CD4-positive, alpha-beta T cell treated with Interleukin-17A for 1 hour (primary cell): ENCODE data around the gene FOXC2.

ENCODE experiments used
- DNase-seq: peaks from one replicate; pipeline ENCODE4 v3.0.0-alpha.2; 2020

FOXC2 gene

DNA sequence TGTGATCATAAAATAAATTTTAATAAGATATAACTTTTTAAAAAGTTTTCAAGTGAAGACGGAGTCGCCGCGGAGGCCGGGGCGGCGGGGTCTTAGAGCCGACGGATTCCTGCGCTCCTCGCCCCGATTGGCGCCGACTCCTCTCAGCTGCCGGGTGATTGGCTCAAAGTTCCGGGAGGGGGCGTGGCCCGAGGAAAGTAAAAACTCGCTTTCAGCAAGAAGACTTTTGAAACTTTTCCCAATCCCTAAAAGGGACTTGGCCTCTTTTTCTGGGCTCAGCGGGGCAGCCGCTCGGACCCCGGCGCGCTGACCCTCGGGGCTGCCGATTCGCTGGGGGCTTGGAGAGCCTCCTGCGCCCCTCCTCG is at the start of gene FOXC2:
Gene FOXC2 (plus strand): TSS at position 229 of the 365 bp plus-strand sequence. CDS start 507 bp downstream, outside the sequence.
- DNase-seq = peak; percentile 28

DNA sequence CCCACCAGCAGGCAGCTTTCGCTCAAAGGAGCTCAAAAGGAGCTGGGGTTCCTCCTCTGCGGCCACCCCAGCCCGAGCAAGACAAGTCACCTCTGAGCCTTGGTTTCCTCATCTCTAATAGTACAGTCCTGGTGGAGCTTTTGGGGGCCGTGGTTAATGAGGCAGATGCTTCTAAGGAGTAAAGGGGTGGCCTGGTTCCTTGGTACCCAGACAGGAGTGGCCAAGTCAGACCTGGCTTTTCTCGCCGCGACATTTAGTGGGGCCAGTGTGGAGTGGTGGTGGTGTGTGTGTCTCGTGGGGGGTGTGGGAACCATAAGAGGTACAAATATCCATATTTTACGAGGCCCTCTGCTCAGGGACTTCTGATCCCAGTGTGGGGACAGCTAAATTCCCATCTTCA is 49.6 kb upstream of the FOXC2 start:
- no peak for DNase-seq

DNA sequence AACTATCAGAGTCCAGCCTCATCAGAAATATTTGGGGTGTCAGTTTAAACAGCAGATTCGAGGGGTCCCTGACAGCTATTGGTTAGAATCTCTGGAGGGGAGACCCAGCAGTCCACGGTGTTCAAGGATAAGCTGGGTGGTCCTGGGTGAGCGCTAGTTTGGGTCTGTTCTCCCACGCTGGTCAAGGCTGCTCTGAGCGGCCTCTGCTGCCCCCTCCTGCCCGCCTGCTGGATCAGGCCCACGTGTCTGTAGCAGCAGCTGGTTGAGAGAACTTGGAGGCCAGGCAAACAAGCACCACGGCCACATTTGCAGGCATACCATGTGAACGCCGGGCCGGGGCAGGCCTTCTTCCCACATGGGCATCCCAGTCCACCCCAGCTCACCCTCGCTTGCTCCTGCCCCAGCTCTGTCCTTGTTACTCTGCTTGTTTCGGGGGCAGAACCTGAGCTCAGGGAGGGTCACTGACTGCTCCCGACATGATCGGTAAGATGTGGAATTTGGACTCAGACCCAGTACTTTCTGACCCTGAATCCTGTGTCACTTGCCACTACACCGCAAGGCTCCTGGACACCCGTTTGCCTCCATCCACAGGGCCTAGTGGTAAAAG is 48.9 kb upstream of the FOXC2 start:
- DNase-seq = peak; percentile 3

DNA sequence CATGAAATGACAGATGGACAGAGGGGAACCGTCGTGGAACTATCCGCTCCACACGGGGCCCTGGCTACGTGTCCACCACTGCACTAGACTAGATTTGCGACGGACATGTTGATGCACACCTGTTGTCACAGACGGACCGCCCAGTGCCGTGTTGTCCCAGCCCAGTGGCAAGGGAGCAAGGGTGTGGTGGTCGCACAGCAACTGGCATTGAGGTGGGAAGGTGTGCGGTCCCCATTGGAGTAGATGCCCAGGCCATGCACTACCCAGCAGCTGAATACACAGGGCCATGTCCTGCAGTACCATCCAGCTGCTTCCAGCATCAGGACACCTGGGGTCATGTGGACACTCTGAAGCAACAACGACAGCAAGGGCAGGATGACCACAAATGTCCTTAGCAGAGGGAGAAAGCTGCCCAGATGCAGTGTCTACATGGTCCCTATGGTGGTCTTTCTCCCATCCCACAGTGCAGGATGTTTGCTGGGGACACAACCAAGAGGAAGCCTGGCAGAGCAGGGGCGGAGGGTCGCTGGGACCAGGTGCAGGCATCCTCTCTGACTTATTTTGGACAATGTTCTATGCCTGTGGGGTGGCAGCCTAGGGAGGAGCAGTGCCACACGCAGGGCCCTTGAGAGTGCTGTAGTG is 47.5 kb upstream of the FOXC2 start:
- no peak for DNase-seq

DNA sequence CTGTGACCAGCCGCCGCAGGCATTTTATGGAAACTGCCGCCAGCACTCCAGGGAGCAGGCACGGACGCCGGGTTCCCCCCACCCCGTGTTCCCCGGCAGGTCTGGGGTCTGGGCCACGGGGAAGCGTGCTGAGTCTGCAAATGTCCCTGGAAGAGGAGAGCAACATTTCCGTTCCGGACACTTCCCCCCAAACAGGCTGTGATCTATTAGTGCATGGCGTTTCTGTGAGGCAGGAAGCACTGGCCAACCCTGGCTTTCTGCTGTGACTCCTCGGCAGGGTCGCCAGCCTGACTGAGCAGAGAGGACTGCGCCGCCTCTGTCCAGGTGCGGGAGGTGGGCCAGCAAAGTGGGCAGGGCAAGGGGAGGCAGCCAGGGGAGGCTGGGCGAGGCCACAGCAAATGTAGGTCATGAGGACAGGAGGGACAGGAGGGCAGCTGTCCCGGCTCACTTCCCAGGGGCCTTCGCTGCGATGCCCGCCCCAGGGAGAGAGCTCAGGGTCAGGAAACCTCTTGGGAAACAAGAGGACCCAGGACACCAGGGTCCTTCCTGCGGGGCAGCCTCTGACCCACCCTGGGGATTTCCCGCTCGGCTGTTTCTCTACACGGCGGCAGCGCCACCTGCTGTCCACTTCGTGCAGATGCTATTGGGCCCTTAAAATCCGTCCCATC is 46.8 kb upstream of the FOXC2 start:
- peak; percentile 50 for DNase-seq

DNA sequence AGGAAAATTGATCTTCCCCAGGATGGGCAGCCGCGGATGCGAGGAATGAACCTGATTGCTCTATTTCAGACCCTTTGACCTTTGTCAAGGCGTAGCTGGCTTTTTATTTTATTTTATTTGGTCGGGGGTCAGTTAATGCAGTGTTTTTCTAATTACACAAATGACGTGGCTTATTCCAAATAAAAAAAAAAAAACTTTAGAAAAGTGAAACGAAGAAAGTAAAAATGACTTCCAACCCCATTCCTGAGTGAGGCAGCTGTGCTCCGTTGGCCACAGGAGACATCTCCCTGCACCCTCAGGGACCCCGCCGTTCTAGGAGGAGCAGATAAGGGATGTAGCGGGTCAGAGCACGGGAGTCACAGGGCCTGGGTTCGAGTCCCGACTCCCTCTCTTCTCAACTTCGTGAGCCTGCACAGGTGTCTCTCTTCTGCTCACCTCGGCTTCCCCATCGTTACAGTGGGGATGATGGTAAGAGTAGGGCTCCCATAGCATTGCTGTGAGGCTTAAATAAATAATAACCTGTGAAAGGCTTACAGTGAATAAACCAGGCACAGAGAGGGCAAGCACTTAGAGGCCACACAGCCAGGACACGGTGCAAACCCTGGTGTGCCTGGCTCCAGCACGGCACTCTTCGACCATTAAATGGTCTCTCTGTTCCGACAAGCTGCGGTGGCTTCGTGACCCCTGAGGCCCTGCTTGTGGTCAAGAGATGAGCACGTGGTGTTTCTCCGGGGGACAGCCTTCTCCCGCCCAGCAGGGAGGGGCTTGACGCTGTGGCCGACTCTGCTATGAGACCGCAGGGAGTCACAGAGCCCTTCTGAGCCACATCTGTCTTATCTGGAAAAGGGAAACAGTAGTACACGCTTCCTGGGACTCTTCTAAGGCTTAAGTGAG is 46.1 kb upstream of the FOXC2 start:
- DNase-seq = no peak

DNA sequence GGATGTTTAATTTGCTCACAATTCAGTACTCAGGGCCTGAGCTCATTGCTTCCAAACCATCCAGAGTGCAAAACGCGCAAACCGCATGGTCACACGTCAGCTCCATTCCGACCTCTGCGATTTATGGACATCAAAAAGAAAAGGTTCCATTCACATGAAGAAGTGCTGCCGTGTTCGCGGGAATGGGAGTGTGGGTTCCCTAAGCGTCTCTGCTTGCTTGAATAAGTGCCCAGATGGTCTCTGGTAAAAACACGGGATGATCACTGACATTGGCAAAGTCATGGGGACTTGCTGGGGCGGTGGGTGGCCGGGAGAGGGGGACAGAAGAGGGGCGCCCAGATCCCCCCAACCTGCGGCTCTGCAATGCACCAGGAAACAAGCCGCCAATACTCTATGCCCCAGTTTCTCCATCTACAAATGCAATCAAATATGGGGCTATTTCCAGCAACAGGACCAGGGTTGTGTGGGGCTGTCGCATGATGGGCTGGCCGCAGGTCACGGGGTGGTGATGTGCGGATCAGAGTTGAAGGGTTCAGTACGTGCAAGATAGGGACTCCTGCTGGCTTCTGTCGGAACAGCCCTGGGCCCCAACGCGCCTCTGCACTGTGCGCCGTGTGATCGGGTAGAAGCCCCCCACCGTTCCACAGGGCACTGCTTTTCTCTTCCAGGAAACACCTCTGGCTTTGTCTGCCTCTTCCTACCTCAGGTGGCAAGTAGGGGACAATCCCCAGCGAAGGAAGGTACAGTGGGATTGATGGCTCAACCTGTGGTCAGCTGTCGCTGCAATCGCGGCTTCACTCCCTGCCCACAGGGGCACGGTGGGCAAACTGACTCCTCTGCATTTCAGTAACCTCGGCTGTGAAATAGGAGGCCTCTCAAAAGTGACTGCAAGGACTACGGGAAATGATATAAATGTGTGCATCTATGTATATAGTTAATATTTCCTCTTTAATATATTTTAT is 45.1 kb upstream of the FOXC2 start:
- no peak for DNase-seq

DNA sequence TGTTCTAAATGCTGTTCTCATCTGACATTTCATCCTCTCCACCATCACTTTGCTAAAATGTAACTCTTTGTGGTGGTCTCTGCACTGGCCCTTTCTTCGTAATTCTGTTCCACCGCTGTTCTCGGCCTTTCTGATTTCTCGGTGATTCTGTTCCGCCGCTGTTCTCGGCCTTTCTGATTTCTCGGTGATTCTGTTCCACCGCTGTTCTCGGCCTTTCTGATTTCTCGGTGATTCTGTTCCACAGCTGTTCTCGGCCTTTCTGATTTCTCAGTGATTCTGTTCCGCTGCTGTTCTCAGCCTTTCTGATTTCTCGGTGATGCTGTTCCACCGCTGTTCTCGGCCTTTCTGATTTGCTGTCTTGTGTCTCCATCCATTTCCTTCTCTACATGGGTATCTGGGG is 44.0 kb upstream of the FOXC2 start:
- no peak for DNase-seq

DNA sequence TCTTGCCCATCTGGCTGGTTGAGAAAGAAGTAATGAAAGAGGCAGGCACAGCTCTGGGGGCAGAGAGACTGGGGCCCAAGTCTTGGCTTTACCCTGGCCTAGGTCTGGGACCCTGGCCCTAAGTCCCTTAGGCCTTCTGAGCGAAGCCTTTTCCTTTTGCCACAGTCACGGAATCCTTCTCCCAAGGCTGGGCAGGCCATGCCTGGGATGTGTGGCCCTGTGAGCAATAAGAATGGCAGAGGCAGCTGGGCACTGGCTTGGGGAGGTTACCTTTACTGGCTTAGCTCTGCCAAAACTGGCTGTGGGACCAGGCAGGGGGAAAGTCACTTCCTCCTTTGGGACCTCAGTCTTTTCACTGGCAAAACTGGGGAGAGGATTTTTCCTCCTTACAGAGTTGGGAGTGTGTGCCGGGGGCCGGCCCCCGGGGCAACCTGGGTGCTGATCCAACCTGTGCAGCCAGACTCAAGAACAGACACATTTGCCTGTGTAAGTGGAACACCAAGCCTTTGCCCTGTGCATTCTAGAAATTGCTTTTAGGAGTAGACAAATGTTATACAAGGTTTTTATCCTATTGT is 43.4 kb upstream of the FOXC2 start:
- DNase-seq = no peak

DNA sequence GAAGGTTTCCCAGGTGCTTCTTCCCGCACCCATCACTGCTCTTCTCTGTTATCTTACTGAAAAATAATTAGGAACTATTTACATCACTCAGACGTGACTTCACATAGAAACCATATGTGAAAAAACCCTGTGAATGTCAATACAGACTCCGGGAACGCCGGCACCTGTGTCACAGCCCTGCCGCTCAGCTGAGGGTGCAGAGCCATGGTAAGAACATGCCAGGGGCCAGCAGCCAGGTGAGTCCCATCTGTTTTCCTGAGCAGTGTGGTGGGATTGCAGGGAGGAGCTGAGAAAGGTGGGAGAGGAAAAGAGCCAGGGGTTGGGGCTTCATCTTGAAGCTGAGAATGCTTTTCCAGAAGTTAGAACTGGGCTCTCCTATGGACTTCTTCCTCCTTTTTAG is 42.6 kb upstream of the FOXC2 start:
- no peak for DNase-seq

DNA sequence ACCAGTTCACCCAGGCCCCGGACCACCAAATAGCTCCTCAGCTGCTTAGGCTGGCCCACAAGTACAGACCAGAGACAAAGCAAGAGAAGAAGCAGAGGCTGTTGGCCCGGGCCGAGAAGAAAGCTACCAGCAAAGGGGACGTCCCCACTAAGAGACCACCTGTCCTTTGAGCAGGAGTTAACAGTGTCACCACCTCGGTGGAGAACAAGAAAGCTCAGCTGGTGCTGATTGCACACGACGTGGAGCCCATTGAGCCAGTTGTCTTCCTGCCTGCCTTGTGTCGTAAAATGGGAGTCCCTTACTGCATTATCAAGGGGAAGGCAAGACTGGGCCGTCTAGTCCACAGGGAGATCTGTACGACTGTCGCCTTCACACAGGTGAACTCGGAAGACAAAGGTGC is 40.9 kb upstream of the FOXC2 start:
- DNase-seq = no peak

DNA sequence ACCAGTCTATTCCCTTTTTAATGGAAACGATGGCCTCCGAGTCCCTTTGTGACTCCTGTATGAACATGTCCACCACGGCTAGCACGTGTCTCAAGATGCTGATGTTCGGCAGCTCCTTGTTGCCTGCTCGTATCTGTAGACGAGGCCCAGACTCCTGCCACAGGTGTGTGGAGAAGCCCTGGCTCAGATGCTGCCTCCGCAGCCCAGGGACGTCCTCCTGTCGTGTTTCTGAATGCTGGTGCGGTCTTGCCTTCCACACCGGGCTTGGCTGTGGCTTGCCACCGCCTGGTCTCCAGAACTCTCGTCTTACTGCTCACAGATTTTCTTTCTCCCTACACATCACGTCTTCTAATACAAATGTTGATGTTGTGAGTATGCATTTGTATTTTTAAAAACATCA is 39.3 kb upstream of the FOXC2 start:
- no peak for DNase-seq

DNA sequence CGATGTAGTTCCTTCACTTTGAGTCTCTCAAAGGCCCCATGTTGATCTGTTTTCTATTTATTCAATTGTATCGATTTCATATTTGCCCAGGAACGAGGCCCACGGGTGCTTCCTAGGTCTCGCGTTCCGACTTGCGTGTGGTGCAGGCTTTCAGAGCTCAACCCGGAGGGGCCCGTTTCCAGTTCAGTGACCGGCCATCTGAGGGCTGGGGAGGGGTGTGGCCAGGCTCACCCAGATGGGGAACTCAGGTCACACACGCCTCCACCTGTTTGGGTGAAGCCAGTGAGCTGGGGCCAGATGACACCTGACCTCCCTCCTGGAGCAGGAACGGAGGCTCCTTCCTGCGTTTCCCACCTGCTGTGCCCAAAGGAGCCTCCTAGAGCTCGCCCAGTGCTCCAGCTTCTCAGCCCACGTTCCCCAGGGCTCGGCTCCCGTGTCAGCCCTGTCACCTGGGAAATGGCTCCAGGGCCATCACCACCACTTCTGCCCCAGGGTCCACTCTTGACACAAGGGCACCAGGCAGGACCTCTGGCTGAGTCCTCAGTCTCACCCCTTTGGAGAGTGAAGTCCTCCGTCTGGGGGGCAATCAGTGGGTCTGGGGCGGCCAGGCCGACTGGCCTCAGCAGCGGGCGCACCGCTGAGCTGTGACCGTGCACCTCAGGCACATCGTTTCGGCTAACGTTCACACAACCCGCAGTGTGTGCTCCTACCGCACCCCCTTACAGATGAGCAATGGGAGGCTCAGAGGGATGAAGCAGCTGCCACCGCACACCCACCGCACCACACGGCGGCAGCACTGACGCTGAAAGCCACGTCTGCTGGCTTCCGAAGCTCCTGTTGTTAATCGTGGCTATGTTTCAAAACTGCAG is 38.3 kb upstream of the FOXC2 start:
- DNase-seq = no peak

DNA sequence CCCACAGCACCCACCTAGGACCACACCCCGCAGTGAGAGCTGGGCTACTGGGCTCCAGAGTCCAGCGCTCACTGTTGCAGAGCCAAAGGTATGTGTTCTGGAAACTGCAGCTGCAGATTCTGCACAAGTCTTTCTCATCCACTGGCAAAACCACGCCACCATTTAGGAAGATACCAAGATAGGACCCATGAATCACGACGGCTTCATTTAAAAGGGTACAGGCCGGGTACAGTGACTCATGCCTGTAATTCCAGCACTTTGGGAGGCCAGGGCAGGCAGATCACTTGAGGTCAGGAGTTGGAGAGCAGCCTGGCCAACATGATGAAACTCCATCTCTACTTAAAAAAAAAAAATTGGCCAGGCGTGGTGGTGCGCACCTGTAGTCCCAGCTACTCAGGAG is 37.5 kb upstream of the FOXC2 start:
- DNase-seq = no peak

DNA sequence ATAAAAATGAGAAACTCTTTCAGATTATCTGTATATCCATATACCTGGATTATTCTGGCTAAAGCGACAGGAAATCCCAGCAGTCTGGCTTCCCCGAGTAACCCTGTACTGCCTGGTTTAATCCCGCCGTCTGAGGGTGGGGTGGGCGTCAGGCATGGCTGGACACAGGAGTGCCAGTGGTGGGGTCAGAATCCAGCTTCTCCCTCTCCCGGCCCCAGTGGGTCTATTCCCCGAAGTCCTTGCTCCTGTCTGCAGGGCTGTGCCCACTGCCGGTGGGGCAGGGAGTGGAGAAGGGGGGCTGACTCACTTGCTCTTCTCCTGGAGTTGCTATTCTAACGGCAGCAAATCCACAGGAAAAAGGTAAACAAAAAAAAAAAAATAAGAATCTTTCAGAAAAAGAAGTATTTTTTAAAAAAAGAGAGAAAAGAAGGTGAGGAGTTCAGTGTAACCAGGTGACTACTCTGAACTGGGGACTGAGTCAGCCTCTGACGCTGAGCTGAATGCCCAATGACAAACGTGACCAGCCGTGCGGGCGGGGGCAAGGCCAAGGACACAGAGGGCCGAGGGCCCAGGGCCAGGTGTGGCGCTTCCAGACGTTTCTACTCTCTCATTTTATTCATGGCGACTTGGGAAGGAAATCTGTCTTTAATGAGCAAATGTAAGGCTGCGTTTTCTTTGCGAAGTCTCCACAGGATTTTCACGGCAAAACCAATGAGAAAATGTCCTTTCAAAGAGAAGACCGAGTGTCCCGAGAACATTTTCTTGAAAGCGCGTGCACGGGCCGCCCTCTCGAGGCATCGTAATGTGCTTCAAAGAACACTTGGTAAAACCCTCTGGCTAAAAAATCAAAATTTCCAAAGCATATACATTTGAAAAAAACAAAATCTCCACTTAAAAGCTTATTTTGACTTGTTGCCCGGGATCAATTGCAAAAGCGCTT is 36.1 kb upstream of the FOXC2 start:
- DNase-seq = no peak

DNA sequence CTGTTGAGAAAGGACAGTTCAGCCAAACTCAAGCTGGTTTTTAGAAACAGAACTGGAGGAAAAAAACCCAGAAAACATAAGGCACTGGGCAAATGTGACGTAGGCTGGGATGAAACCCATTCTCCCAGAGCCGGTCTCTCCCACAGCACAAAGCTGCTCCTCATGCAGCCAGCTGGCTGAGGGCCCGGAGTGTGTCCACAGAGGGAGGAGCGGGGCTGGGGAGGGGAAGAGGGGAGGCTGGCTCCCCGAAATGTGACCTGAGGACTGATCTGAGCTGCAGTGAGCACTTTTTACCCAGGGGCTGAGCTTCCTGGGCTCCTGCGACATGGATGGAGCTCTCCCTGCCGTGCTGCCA is 35.5 kb upstream of the FOXC2 start:
- DNase-seq = no peak

DNA sequence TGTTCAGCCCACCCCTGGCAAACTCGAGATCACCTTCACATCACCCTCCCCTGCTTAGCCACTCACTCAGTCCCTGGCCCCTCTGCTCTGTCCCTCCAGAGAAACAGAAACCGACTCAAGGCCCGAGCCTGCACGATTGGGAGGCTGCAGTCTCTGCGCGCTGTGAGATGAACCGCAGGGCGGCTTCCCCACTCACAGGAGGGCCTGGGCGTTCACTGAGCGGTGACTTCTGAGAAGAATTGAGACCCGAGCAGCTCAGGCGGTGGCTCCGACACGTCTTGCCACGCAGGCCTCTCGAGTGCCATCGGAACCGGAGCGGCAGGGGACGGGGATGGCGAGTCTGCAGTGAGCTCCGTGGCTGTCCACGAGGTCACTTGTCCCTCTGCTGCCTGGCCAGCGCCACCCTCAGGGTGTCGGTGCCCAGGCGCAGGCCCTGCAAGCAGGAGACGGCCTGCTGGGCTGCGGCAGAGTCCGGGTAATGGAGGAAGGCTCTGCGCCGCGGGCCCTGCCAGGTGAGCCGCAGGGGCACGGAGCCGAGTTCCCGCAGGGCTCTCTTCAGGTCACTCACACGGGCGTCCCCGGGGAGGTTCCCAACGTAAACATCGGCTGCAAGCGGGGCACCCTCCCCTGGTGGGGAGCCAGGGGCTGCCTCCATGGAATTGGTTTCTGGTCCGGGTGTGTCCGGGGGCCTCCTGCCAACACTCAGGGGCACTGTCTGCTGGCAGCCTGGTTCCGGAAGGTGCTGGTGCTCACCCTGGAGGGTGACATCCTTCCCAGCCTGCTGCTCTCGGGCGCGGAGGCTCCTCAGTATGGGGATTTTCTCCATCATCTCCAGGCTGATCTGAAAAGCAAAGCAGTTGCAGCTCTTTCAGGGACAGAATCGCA is 34.7 kb upstream of the FOXC2 start:
- DNase-seq = no peak

DNA sequence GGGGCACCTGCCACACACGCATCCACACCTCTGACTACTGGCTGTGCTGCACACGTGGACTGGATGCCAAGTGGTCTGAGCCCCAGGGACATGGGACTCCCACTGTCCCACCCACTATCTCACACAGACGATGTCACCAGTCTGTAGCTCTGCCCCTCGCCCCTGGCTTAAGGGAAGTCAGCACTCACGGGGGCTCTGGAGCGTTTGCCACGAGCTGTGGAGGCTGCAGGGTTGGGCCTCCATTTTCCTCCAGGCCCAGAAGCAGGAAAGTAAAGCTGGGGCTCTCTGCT is 34.2 kb upstream of the FOXC2 start:
- DNase-seq = no peak

DNA sequence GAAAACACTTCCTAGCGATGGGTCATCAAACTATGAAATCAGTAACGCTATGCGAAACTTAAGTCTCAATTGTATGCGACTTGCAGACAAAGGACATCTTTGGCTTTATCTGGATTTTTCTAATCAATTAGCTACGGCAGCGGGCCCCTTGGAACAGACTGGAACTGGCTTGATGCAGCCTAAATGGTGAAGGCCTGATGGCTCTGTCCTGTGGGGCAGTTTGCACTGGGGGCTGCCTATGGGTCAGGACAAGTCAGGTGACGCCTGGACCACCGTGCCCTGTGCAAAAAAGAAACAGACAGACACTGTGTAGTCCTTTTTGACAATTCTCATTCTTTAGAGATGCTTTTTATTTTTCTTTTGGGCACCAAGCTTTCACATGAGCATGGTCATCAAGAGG is 33.6 kb upstream of the FOXC2 start:
- DNase-seq = no peak
